Adrenal gland (tissue), 12 donors: ENCODE measurements around the gene PRL. TPM values are rescaled to one million over a fixed set of nuclear protein-coding genes. Genes with fewer than 3 reads are reported as not detected.

Source experiments
- DNase-seq, 7 donors: peaks; one replicate each; pipeline ENCODE4 v3.0.0-alpha.2; 2019 to 2020
- H3K27ac ChIP-seq, 5 donors: fragments of 200-600 bp; sonication (generic) in 4 of 5; 1 replicate in 3 of 5; 2 replicates in 2 of 5; pipeline versions ENCODE4 v1.5.1 to v1.8.0; 2016 to 2020; ENCODE audit warnings: mild to moderate bottlenecking in 1 of 5
- H3K27me3 ChIP-seq: fragments of 200-600 bp; 2 replicates; pipeline ENCODE4 v1.8.0; 2021
- H3K36me3 ChIP-seq, 2 donors: fragments of 200-600 bp; replicated peaks in 1 of 2; 1 replicate in 1 of 2; 2 replicates in 1 of 2; pipeline versions ENCODE4 v1.5.1 to v1.8.0; 2018 to 2022
- H3K4me1 ChIP-seq, 2 donors: fragments of 200-600 bp; replicated peaks in 1 of 2; 1 replicate in 1 of 2; 2 replicates in 1 of 2; pipeline versions ENCODE4 v1.5.1 to v1.8.0; 2018 to 2021
- H3K4me3 ChIP-seq, 4 donors: fragments of 200-600 bp; sonication (generic) in 3 of 4; one replicate each; pipeline ENCODE4 v1.5.1; 2016 to 2018
- H3K9me3 ChIP-seq, 3 donors: fragments of 200-600 bp; sonication (generic) in 1 of 3; replicated peaks in 1 of 3; 1 replicate in 2 of 3; 2 replicates in 1 of 3; pipeline versions ENCODE4 v1.5.1 to v1.8.0; 2016 to 2021
- POLR2A ChIP-seq, 2 donors: fragments of 450-650 bp; IDR thresholded peaks; one replicate each; pipeline ENCODE4 v1.6.1; 2017; ENCODE audit warnings: antibody characterized with exemption in 2 of 2, mild to moderate bottlenecking in 2 of 2, moderate library complexity in 1 of 2
- whole genome bisulfite sequencing, 4 donors: extraction: QIAGEN DNeasy Blood & Tissue Kit in 2 of 4; methylation state at CpG; one replicate each; pipeline versions ENCODE4 v1.1.5 to v1.1.7; 2013 to 2017; 5-methylcytosine and 5-hydroxymethylcytosine counted together
- intact Hi-C, 2 donors: fragments of 100-400 bp; cut with DNase I; formaldehyde crosslinking; loops; one replicate each; pipeline versions ENCODE4 v1.14.1 to v1.15.0; 2022 to 2023
- polyA plus RNA-seq, 3 donors: library from polyadenylated mRNA; stranded (reverse); fragments of 200-250 nt in 2 of 3; fragments of 350-450 nt in 1 of 3; fragmentation: Illumina TruSeq in 1 of 3; extraction: RNeasy Lipid Tissue Mini Kit (QIAGEN cat#74804) in 1 of 3; gene quantifications; one replicate each; pipeline ENCODE4 v1.2.3, GENCODE V29; 2013 to 2014
- total RNA-seq, 9 donors: library from RNA; depleted of rRNA in 4 of 9; stranded (reverse); fragments of >200 nt in 4 of 9; fragments of 120-200 nt in 1 of 9; fragmentation: NEBNext Ultra II Directional in 1 of 9; extraction: Animal tissue kit (Norgen Biotek cat#: 25700) in 1 of 9; gene quantifications; one replicate each; pipeline versions ENCODE4 v1.1.0 to v1.2.4, GENCODE V29; 2013 to 2023
- TF ChIP-seq, protein P1 (sequence below), 6 experiments: fragments of 450-650 bp in 4 of 6; fragments of 200-600 bp in 2 of 6; sonication (generic) in 1 of 6; IDR thresholded peaks; 1 replicate in 5 of 6; 2 replicates in 1 of 6; pipeline versions ENCODE4 v1.5.1 to v1.8.0; 2016 to 2021; ENCODE audit warnings: antibody characterized with exemption in 6 of 6, mild to moderate bottlenecking in 2 of 6, moderate library complexity in 1 of 6
- donor health status: healthy with polysubstance abuse.
- donor health status: Bipolar disorder and iron deficiency.
- donor health status: DM: yes; HTN: yes; CAD: no.
- donor health status: DM: no; HTN: no; CAD: no.
- donor health status: DM: no; HTN: no; CAD: no.
- donor health status: DM: yes; HTN: yes; CAD: no.

Gene PRL
- total and polyA plus RNA-seq, 12 donors: 0.06 TPM; not detected in 11

DNA sequence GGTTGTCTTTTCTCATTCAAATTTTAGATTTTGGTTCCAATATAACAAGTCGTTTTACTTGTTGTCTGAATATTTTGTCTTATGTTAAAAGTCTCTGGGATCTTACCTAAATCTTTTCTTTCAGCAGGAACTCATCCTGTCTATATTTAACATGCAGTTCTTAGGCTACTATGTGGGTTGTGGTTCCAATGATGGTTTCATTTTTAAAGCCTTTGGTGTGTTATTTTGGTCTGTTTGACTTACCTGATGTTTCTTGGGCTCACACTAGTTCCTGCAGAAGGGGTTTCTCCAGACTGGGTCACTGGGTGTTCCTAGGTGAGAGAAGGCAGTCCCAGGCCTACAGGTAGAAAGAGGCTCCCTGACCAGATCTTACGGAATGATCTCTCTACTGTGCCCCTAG lies 17.4 kb downstream of the PRL start:
- Histone ChIP-seq H3K27me3 (no peaks in the 10 kb centered on the region), H3K9me3 (no peaks in the 10 kb centered on the region), H3K4me3 (no peak overlapping the region), H3K27ac (no peak overlapping the region), H3K4me1 (no peaks in the 10 kb centered on the region), H3K36me3 (no peaks in the 10 kb centered on the region)
- intact Hi-C loops: no loop called here
- DNase-seq: no peak
- TF ChIP-seq, protein P1, sequence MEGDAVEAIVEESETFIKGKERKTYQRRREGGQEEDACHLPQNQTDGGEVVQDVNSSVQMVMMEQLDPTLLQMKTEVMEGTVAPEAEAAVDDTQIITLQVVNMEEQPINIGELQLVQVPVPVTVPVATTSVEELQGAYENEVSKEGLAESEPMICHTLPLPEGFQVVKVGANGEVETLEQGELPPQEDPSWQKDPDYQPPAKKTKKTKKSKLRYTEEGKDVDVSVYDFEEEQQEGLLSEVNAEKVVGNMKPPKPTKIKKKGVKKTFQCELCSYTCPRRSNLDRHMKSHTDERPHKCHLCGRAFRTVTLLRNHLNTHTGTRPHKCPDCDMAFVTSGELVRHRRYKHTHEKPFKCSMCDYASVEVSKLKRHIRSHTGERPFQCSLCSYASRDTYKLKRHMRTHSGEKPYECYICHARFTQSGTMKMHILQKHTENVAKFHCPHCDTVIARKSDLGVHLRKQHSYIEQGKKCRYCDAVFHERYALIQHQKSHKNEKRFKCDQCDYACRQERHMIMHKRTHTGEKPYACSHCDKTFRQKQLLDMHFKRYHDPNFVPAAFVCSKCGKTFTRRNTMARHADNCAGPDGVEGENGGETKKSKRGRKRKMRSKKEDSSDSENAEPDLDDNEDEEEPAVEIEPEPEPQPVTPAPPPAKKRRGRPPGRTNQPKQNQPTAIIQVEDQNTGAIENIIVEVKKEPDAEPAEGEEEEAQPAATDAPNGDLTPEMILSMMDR (IDR thresholded peaks at IDR 0.05): no peak
- no peak for TF ChIP-seq POLR2A (IDR thresholded peaks at IDR 0.05)
- WGBS, 4 donors: 80 to 96% (median 86%) methylated on average over 1 to 2 of the region's 2 CpGs

DNA sequence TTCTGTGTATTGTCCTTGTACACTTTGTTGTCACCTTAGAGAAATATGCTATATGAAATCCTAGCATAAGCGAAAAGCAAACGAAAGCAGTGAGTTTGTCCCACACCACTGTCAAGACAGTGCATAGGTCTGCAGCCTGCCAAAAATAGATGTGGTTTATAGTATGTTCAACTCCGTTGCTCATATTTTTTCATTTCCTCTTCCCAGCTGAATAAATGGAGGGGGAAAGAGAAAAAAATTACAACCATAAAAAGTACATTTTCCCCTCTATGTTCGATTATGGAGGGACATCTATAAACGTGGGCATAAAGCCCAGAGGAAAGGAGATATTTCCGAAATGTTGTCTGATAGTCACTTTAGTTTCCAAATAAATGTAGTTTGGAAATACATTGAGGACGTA lies 25.8 kb downstream of the PRL start:
- intact Hi-C loops: no loop called here
- Histone ChIP-seq H3K36me3 (no peaks in the 10 kb centered on the region), H3K27me3 (no peaks in the 10 kb centered on the region), H3K4me1 (no peaks in the 10 kb centered on the region), H3K27ac (no peak overlapping the region), H3K9me3 (no peaks in the 10 kb centered on the region), H3K4me3 (no peak overlapping the region)
- DNase-seq: no peak
- 54 to 60% (median 57%) methylated on average over 7 of the region's 7 CpGs for WGBS, 4 donors
- TF ChIP-seq POLR2A (IDR thresholded peaks at IDR 0.05): no peak
- TF ChIP-seq, protein P1 (IDR thresholded peaks at IDR 0.05): no peak

DNA sequence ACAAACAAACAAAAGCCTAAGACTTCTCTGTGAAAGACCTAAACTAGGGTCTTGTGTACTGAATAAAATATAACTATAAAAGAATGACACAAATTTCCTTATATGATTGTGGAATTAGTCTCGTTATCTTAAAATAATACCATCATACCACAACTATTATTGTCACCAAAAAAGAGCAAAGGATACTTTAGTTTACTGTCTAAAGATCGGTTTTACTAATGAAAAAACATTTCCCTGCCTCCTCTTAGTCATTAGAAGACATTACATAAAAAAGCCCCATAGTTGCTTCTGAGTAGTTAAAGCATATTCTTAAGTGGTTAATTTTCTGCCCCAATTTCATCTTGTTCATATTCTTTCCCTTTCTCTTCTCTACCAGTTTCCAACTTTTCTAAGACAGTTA lies 33.1 kb downstream of the PRL start:
- no peak for DNase-seq
- TF ChIP-seq POLR2A (IDR thresholded peaks at IDR 0.05): no peak
- TF ChIP-seq, protein P1 (IDR thresholded peaks at IDR 0.05): no peak

DNA sequence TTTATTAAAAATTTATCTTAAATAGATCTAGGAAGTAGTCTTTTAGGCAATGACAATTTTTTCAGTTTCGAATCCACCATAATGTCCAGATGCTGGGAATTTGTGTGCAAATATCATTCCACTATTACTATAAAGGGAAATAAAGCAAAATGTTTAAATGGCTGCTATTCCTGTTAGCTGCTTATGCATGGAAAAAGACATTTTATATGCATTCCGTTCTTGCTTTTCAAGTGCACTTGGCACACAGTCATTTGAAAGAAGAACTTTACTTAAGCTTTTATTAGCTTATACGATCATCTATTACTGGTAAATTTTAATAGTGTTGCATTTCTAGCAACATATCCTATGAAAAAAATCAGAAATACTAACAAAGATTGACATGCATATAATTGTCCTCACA lies 42.0 kb downstream of the PRL start:
- Histone ChIP-seq H3K27me3 (no peaks in the 10 kb centered on the region), H3K9me3 (no peaks in the 10 kb centered on the region), H3K36me3 (no peaks in the 10 kb centered on the region), H3K4me1 (peaks cover 0 to 15% of the 10 kb centered on the region in 2 donors), H3K27ac (no peak overlapping the region), H3K4me3 (no peak overlapping the region)
- no peak for DNase-seq
- WGBS, 4 donors: 81 to 89% (median 85%) methylated on average over 3 of the region's 3 CpGs
- no peak for TF ChIP-seq POLR2A (IDR thresholded peaks at IDR 0.05)
- intact Hi-C loops: no loop called here

More for the DNA sequence above, 33.1 kb downstream of the PRL start:
- Histone ChIP-seq H3K27ac (no peak overlapping the region), H3K27me3 (no peaks in the 10 kb centered on the region), H3K36me3 (no peaks in the 10 kb centered on the region), H3K4me1 (no peaks in the 10 kb centered on the region), H3K4me3 (no peak overlapping the region), H3K9me3 (no peaks in the 10 kb centered on the region)
- intact Hi-C loops: no loop called here
- 82 to 85% (median 83%) methylated on average over 2 of the region's 2 CpGs for WGBS, 4 donors

DNA sequence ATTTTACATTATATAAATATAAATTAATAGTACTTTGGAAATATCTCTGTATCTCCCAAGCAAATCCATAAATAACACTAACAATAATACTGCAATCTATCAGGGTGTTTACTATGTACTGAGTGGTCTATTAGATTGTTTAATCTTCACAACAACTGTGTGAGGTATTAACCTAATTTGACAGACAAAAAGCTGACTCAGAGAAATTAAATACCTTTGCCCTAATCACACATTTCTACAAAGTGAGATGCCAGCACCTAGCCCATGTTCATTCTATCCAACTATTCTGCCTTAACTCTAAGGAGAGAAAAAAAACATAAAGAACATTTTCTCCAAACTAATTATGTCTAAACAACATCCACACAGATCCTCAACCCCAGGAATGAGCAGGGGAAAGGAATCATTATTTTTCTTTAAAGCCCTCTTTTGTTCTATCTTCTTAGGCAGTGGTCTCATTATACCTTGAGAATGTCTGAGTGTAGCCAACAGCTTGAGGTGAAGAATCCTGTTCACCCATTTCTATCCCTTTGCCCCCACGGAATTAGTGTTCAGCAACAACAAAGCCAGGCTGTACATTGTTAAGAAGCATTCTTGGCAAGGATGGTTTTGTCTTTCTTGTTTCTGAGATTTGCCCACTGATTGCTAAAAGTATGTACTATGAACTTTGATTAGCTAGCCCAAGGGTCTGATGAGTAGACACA lies 42.7 kb downstream of the PRL start:
- WGBS, 4 donors: 75 to 88% (median 85%) methylated on average over 1 of the region's 1 CpG
- Histone ChIP-seq H3K27ac (no peak overlapping the region), H3K4me1 (peaks cover 0 to 22% of the 10 kb centered on the region in 2 donors), H3K27me3 (no peaks in the 10 kb centered on the region), H3K9me3 (no peaks in the 10 kb centered on the region), H3K4me3 (no peak overlapping the region), H3K36me3 (no peaks in the 10 kb centered on the region)
- TF ChIP-seq POLR2A (IDR thresholded peaks at IDR 0.05): no peak
- TF ChIP-seq, protein P1 (IDR thresholded peaks at IDR 0.05): no peak
- intact Hi-C loops: no loop called here
- DNase-seq: no peak
